ENCODE measurements around the gene PRKN. TPM values are rescaled to one million over a fixed set of nuclear protein-coding genes. Genes with fewer than 3 reads are reported as not detected.

Gene PRKN
- total RNA-seq, 4 donors from 2014 or later: 8.4 to 44.8 (median 12.6) TPM

DNA sequence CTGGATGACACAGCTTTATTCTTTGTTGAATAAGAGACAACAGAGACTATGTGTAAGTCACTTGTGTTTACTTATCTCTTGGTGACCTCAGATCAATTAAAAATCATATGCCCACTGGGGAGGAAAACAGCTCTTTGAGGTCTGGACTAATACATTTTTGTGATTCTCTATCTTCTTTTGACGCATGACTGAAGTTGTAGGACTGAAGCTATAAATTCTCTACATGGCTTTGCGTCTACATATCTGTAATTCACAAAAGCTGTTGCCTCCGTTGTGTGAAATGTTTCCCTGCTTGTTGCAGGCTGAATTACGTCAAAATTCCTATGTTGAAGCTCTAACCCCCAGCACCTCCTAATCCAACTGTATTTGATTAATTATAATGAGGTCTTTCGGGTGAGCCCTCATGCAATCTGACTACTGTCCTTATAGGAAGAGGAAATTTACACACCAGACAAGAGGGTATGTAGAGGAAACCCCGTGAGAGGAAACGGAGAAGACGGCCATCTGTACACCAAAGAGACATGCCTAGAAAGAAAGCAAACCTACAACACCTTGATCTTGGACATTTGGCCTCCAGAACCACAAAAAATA is 481.6 kb downstream of the PRKN start:
- ATAC-seq (ENCODE audit: low FRiP score) (no peak), DNase-seq (ENCODE audit: low spot score) (no peak)
- no peak for TF ChIP-seq CTCF (IDR thresholded peaks at IDR 0.05)

DNA sequence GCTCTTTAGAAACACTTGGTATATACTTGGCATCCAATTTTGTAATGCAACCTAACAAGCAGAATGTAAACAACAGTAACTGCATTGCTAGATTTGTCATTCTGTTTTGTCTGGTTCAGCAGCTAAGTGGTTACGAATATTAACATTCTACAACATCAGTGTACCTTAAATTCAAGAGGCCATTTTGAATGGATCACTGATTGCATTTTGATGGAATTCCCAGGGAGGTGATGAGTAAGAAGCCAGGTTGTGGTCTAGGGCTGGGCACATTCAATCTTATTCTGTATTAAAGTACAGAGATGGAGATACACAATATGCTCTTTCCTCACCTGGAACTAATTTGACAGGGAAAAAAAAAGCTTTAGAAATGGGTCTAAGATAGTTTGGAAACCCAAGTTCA is 483.5 kb downstream of the PRKN start:
- no peak for ATAC-seq (ENCODE audit: low FRiP score)
- DNase-seq (ENCODE audit: low spot score): no peak
- TF ChIP-seq CTCF (IDR thresholded peaks at IDR 0.05): no peak

DNA sequence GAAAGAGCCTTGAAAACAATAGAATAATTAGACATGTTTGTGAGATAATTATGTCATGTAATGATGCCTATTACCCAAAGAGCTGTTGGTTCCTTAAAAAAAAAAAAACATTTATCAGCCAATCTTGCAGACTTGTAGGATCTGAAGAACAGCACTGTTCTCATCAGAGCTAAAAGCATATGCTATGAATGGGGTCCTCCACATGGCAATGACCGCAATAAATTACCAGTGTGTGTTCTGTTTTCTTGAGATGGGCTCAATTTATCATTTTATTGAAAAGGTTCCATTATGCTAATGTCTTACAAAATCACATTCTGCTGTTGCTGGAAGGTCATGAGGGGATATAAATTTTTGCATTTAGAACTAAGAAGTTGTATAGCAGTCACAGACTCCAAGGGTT is 484.7 kb downstream of the PRKN start:
- ATAC-seq (ENCODE audit: low FRiP score) (no peak), DNase-seq (ENCODE audit: low spot score) (no peak)
- no peak for TF ChIP-seq CTCF (IDR thresholded peaks at IDR 0.05)

GRCh38 chr6:162239330-162239729 is 488.2 kb downstream of the PRKN start:
- no peak for DNase-seq (ENCODE audit: low spot score)

GRCh38 chr6:162238675-162239074 is 488.9 kb downstream of the PRKN start:
- no peak for DNase-seq (ENCODE audit: low spot score)
- no peak for ATAC-seq (ENCODE audit: low FRiP score)
- TF ChIP-seq CTCF (IDR thresholded peaks at IDR 0.05): no peak

More at GRCh38 chr6:162239330-162239729, 488.2 kb downstream of the PRKN start:
- ATAC-seq (ENCODE audit: low FRiP score): no peak
- no peak for TF ChIP-seq CTCF (IDR thresholded peaks at IDR 0.05)

DNA sequence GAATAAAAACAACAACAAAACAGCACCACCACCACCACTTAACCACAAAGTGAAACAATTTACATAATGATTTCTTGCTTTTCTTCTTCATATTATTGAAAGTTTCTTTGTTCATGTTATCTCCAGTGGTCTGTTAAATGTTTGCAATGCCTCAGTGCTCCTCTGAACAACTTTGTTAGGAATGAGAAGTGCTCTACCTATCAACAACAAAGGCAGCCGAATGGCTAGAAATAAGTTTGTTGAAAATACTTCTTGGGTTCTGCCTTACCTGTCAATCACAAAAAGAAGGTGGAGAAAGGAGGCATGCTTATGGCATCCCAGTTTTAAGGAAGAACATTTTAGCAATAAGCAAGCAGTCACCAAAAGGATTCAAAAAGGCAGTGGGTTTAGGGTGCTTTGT is 490.2 kb downstream of the PRKN start:
- DNase-seq (ENCODE audit: low spot score) (no peak), ATAC-seq (ENCODE audit: low FRiP score) (no peak)
- TF ChIP-seq CTCF (IDR thresholded peaks at IDR 0.05): no peak

GRCh38 chr6:162234631-162235030 is 492.9 kb downstream of the PRKN start:
- DNase-seq (ENCODE audit: low spot score) (no peak), ATAC-seq (ENCODE audit: low FRiP score) (no peak)

More at GRCh38 chr6:162234631-162235030, 492.9 kb downstream of the PRKN start:
- TF ChIP-seq CTCF (IDR thresholded peaks at IDR 0.05): no peak

Data from omental fat pad (tissue), 4 donors.